ENCODE measurements around the gene TVP23A.
"Not testable (repeated sequence)": the region's sequence is repeated elsewhere in the genome, so short reads cannot be mapped to it uniquely, and the experiment has no call there.

The TVP23A gene

GRCh38 chr16:10835281-10835931 is 16.8 kb upstream of the TVP23A start:
- DNase-seq, result no peak

GRCh38 chr16:10834766-10835165 is 16.2 kb upstream of the TVP23A start:
- no peak for DNase-seq

- DNase-seq, result no peak
These were observed 15.5 kb upstream of the TVP23A start for GRCh38 chr16:10834130-10834529.

- no peak for DNase-seq
These were observed 14.7 kb upstream of the TVP23A start for GRCh38 chr16:10833271-10833670.

- no peak for DNase-seq
These were observed 13.6 kb upstream of the TVP23A start for GRCh38 chr16:10831894-10832886.

GRCh38 chr16:10830240-10830639 is 11.6 kb upstream of the TVP23A start:
- not testable (repeated sequence) for DNase-seq

GRCh38 chr16:10829390-10830098 is 10.9 kb upstream of the TVP23A start:
- DNase-seq, result not testable (repeated sequence)

GRCh38 chr16:10828851-10829366 is 10.3 kb upstream of the TVP23A start:
- no peak for DNase-seq

- no peak for DNase-seq
These were observed 9.2 kb upstream of the TVP23A start for GRCh38 chr16:10827691-10828341.

GRCh38 chr16:10824111-10824893 is 5.7 kb upstream of the TVP23A start:
- no peak for DNase-seq

- no peak for DNase-seq
These were observed 4.1 kb upstream of the TVP23A start for GRCh38 chr16:10822702-10823101.

- no peak for DNase-seq
These were observed 2.0 kb upstream of the TVP23A start for GRCh38 chr16:10820546-10820945.

GRCh38 chr16:10817514-10817913 is 1.1 kb downstream of the TVP23A start:
- no peak for DNase-seq

GRCh38 chr16:10813099-10813455 is 5.5 kb downstream of the TVP23A start:
- no peak for DNase-seq

GRCh38 chr16:10812312-10813098 is 6.1 kb downstream of the TVP23A start:
- DNase-seq, result no peak

- DNase-seq, result no peak
These were observed 8.9 kb downstream of the TVP23A start for GRCh38 chr16:10809706-10810105.

GRCh38 chr16:10808850-10809249 is 9.7 kb downstream of the TVP23A start:
- DNase-seq, result no peak

- no peak for DNase-seq
These were observed 10.4 kb downstream of the TVP23A start for GRCh38 chr16:10808218-10808617.

GRCh38 chr16:10806698-10807097 is 11.9 kb downstream of the TVP23A start:
- DNase-seq, result no peak

GRCh38 chr16:10805334-10805733 is 13.3 kb downstream of the TVP23A start:
- no peak for DNase-seq

- DNase-seq, result no peak
These were observed 18.9 kb downstream of the TVP23A start for GRCh38 chr16:10799736-10800135.

Data from activated CD4-positive, CD25-positive, alpha-beta regulatory T cell (primary cell).